IPS DF 19.7 (cell line): ENCODE data around the gene ADAMTS17.

Experiments
- DNase-seq: peaks from one replicate; pipeline ENCODE4 v3.0.0-alpha.2; 2013; ENCODE audit warnings: low read depth, low spot score

ADAMTS17 gene

GRCh38 chr15:99976811-99977271 is 364.9 kb downstream of the ADAMTS17 start:
- DNase-seq: no peak

- no peak for DNase-seq
Observed at GRCh38 chr15:99976000-99976399, 365.8 kb downstream of the ADAMTS17 start.

- no peak for DNase-seq
Observed at GRCh38 chr15:99974246-99974645, 367.5 kb downstream of the ADAMTS17 start.

GRCh38 chr15:99973351-99973750 is 368.4 kb downstream of the ADAMTS17 start:
- DNase-seq: no peak

GRCh38 chr15:99970891-99971430 is 370.8 kb downstream of the ADAMTS17 start:
- no peak for DNase-seq

- DNase-seq: no peak
Observed at GRCh38 chr15:99969261-99969920, 372.4 kb downstream of the ADAMTS17 start.

GRCh38 chr15:99967841-99968371 is 373.9 kb downstream of the ADAMTS17 start:
- no peak for DNase-seq

- DNase-seq: no peak
Observed at GRCh38 chr15:99966815-99967214, 375.0 kb downstream of the ADAMTS17 start.

- no peak for DNase-seq
Observed at GRCh38 chr15:99965376-99965775, 376.4 kb downstream of the ADAMTS17 start.

- no peak for DNase-seq
Observed at GRCh38 chr15:99963976-99964375, 377.8 kb downstream of the ADAMTS17 start.

- DNase-seq: no peak
Observed at GRCh38 chr15:99963096-99963825, 378.5 kb downstream of the ADAMTS17 start.

- no peak for DNase-seq
Observed at GRCh38 chr15:99962006-99962561, 379.7 kb downstream of the ADAMTS17 start.

GRCh38 chr15:99961011-99961441 is 380.7 kb downstream of the ADAMTS17 start:
- DNase-seq: no peak

- no peak for DNase-seq
Observed at GRCh38 chr15:99959326-99959725, 382.4 kb downstream of the ADAMTS17 start.

GRCh38 chr15:99958426-99959097 is 383.2 kb downstream of the ADAMTS17 start:
- no peak for DNase-seq

- no peak for DNase-seq
Observed at GRCh38 chr15:99957642-99958013, 384.1 kb downstream of the ADAMTS17 start.

- DNase-seq: no peak
Observed at GRCh38 chr15:99956820-99957641, 384.7 kb downstream of the ADAMTS17 start.

- DNase-seq: no peak
Observed at GRCh38 chr15:99956022-99956775, 385.6 kb downstream of the ADAMTS17 start.

GRCh38 chr15:99955532-99955931 is 386.2 kb downstream of the ADAMTS17 start:
- no peak for DNase-seq

GRCh38 chr15:99955181-99955525 is 386.6 kb downstream of the ADAMTS17 start:
- no peak for DNase-seq
